GDM1 (cell line): ENCODE data around the gene EXOSC2.

Experiments
- DNase-seq: peaks from one replicate; lab custom pipeline; 2025; lab: John Stamatoyannopoulos, UW

EXOSC2 gene

DNA sequence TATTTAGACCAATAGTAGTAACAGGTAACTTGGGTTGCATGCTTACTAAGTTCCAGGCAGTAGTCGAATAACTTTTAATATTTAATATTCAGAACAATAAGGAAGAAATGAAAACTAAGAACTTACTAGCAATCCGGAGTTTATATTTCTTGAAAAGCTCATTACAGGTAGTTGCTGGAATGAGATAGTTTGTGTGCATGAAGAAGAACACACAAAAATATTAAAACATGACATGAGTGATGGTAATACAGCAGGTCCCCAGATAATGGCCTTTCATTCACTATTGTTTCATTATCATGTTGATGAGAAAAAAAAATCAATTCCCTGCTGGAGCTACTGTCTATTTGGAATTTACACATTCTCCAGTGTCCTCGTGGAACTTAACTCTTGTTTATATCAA lies 44.7 kb downstream of the EXOSC2 start:
- no peak for DNase-seq

DNA sequence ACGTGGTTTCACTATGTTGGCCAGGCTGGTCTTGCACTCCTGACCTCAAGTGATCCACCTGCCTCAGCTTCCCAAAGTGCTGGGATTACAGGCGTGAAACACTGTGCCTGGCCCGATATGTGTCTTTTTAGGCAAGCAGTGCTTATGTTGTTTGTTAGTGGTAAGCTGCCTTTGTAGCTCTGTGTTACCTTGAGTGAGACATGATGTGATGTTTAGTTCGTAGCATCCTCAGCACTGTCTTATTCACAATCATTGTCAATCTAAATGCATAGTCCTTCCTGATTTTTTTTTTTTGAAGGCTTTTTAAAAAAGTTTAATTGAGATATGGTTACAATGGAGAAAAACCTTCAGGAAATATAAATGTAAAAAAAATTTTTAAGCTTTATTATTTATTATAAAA lies 45.5 kb downstream of the EXOSC2 start:
- DNase-seq = no peak

DNA sequence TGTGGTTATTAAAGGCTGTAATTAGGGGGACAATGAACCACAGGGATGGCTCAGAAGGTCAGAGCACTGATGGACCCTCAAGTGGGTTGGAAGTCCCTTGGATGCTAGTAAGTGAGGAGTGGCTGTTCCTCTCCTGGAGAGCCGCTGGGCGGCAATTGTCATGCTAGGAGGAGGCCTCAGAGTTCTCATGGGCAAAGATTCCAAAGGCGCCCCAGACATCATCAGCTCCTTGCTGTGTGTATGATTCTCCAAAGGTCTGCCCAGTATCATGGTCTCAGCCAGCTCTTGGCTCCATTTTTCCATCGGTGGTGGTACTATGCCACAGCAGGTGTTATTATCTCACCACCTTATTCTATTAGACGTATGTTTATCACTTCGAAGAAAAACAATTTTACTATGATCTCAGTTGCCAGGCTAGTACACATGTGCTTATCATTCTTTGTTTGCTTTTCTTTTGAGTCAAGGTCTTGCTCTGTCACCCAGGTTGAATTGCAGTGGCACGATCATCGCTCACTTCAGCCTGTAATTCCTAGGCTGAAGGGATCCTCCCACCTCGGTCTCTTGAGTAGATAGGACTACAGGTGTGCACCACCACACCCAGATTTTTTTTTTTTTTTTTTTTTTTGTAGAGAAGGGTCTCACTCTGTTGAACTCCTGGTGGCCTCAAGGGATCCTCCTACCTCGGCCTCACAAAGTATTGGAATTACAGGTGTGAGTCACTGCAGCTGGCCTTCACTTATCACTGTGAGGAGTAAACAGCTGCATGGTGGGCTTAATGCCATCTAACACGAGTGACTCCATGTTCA lies 46.8 kb downstream of the EXOSC2 start:
- no peak for DNase-seq

DNA sequence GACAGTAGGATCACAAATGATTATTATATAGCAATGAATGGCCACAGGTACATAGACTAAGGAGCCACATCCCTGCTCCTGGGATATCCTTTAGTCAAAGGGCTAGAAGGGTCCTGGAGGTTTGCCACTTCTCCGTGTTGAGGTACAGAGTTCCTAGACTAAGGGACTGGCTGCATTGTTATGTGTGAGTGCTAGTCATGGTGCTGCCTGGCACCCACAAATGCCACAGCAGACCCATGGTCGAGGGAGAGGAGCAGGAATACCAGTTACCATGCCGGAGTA lies 47.4 kb downstream of the EXOSC2 start:
- DNase-seq = no peak

DNA sequence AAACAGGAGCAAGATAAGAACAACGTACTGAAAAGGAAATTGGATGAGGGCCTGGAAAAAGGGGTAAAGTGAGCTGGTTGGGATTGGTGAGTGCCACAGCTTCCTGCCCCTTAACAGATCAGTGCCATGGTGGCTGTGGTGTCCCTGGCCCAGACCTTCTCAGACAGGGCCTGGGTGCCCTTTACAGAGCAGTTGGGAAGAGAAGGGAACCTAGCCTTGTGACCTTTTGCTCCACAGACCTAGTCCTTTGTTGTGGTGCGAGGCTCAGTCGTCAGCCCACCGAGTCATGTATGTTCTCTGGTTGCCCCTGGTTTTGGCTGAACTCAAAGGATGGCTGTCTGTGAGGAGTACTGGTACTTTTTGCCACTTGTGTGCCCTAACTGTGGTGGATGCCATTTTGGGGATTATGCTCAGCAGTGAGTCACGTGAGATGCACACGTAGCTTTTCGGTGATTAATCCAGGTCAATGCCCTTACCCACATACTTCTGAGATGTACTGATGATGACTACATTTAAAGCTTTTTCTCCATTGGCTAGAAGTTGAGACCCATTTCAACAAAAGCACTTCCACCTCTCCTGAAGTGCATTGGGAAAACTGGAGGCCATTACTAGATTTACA lies 48.4 kb downstream of the EXOSC2 start:
- DNase-seq = no peak

DNA sequence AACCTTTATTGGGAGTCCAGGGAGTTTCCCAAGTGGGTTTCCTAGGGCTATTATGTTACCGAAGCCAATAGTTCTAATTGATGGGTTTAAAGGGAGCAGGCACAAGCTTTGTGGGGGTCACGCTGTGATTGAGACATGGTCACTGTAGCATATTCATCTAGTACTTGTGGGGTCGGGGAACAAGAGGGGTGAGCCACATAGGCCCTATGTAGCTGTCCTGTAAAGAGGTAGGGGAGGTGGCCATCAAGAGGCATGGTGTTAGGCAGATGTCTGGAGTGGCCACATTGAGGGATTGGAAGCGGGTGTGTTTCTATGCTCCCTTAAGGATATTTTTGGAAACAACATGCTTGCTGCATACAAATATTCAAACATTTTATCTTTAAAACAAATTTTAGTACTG lies 50.1 kb downstream of the EXOSC2 start:
- DNase-seq = no peak

DNA sequence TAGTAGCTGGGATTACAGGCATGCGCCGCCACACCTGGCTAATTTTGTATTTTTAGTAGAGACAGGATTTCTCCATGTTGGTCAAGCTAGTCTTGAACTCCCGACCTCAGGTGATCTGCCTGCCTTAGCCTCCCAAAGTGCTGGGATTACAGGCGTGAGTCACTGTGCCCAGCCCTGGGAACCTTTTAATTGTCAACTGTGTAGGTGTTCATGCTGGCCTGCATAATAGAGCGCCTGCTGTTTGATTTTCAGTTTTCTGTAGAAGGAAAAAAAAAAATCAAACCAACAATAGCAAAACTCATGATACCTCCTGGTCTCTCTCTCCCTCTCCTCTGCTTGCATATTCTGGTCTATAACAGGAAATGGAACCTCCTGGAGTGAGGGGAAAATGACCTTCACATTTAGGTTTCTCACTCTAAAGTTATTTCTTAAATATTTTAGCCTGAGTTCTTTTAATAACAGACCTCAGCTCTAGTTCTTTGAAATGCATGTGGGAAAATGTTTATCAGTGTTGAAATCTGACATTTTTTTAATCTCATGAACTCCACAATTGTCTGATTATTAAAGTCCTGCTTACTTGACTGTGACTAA lies 51.7 kb downstream of the EXOSC2 start:
- DNase-seq = no peak

DNA sequence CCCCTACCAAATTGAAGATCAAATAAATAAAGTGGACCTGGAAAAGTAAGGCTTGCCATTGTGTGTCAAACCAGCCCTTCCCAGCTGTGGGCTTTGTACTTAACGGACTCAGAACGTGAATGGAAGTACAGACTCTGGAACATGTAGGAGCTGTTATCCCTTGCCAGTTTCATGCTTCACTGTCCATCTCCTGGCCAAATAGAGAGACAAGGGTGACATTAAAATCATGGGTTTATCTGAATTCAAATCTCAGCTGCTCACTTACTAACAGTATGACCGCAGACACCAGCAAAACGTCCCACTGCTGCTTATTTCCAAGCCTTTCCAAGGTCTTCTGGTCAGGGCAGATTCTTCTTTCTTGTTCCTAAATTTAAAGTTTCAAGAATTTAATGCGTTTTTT lies 52.2 kb downstream of the EXOSC2 start:
- no peak for DNase-seq

DNA sequence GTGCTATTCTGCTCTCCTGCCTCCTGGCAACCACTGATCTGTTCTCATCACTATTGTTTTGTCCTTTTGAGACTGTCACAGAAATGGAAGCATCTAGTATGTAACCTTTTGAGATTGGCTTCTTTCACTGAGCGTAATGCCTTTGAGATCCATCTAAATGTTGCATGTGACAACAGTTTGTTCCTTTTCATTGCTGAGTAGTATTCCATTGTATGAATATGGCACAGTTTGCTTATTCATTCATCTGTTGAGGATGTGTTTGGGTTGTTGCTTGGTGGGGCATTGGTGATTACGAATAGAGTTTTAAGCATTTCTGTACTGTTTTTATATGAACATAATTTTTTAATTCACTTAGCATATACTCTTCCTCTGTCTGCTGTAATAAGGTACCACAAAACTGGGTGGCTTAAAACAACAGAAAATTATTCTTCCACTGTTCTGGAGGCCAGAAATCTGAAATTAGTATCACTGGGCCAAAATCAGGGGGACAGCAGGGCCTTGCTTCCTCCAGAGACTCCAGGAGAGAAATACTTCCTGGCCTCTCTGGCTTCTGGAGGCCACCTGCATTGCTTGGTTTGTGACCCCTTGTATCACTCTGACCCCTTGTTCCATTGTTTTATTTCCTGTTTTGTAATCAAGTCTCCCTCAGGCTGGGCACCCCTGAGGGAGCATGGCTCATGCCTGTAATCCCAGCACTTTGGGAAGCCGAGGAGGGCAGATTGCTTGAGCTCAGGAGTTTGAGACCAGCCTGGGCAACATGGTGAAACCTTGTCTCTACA lies 53.0 kb downstream of the EXOSC2 start:
- no peak for DNase-seq

GRCh38 chr9:130751631-130752355 lies 58.2 kb downstream of the EXOSC2 start:
- no peak for DNase-seq
